LNCaP clone FGC (cell line): ENCODE data around the gene SMOC2.

Experiments
- DNase-seq: peaks from one replicate; pipeline ENCODE4 v3.0.0-alpha.2; 2011; ENCODE audit warnings: low read depth
- H3K4me3 ChIP-seq: 2 replicates; pipeline ENCODE4 v1.5.1; 2011; ENCODE audit warnings: mild to moderate bottlenecking, low read depth, low read length, control low read depth
- CTCF ChIP-seq: IDR thresholded peaks from 2 replicates; pipeline ENCODE4 v1.5.1; 2012; ENCODE audit warnings: mild to moderate bottlenecking; ENCODE audit not compliant: control insufficient read depth, insufficient read depth; ENCODE audit errors: extremely low read depth

SMOC2 gene

GRCh38 chr6:168400037-168400436 is 40.9 kb upstream of the SMOC2 start:
- DNase-seq = no peak
- no peak for TF ChIP-seq CTCF
- no peak overlapping the region for H3K4me3 ChIP-seq

- no peak overlapping the region for H3K4me3 ChIP-seq
- DNase-seq = no peak
- TF ChIP-seq CTCF = no peak
Observed at GRCh38 chr6:168403370-168404005, 37.5 kb upstream of the SMOC2 start.

- DNase-seq = no peak
- H3K4me3 ChIP-seq = no peak overlapping the region
- TF ChIP-seq CTCF = no peak
Observed at GRCh38 chr6:168404560-168404959, 36.4 kb upstream of the SMOC2 start.

GRCh38 chr6:168407842-168408241 is 33.1 kb upstream of the SMOC2 start:
- no peak for TF ChIP-seq CTCF
- DNase-seq = no peak
- H3K4me3 ChIP-seq = no peak overlapping the region

GRCh38 chr6:168408504-168409136 is 32.4 kb upstream of the SMOC2 start:
- DNase-seq = no peak
- H3K4me3 ChIP-seq = no peak overlapping the region
- no peak for TF ChIP-seq CTCF

- DNase-seq = no peak
- no peak overlapping the region for H3K4me3 ChIP-seq
- no peak for TF ChIP-seq CTCF
Observed at GRCh38 chr6:168410035-168410434, 30.9 kb upstream of the SMOC2 start.

GRCh38 chr6:168410554-168411011 is 30.4 kb upstream of the SMOC2 start:
- no peak for TF ChIP-seq CTCF
- DNase-seq = no peak
- H3K4me3 ChIP-seq = no peak overlapping the region
